IMR-90 (cell line): ENCODE measurements around the gene RAD1. TPM values are rescaled to one million over a fixed set of nuclear protein-coding genes. Genes with fewer than 3 reads are reported as not detected.

Source experiments
- ATAC-seq: fragments of 200-7000 bp; cut with Tn5 transposase; 2 replicates; pipeline ENCODE4 v1.9.1; 2020; ENCODE audit warnings: low read depth, mild to moderate bottlenecking, moderate library complexity
- BruUV-seq: library from RNA; stranded (reverse); fragments of 400-500 nt; replicated peaks from 2 replicates; lab custom pipeline; 2021; lab: Mats Ljungman, UMichigan
- CTCF ChIA-PET: fragments of 300-600 bp; formaldehyde crosslinking; extraction: SDS; loops from one replicate; lab custom pipeline; 2021; ENCODE audit warnings: antibody characterized with exemption; lab: Yijun Ruan, JAX
- POLR2A ChIA-PET: fragments of 300-600 bp; sonication (Branson Sonifier 250); formaldehyde crosslinking; loops from one replicate; lab custom pipeline; 2022; ENCODE audit warnings: antibody characterized with exemption; ENCODE audit not compliant: unreplicated experiment; lab: Charles Lee
- DNase-seq: peaks from one replicate; pipeline ENCODE4 v3.0.0; 2013
- H2AFZ ChIP-seq: replicated peaks from 2 replicates; pipeline ENCODE3; 2013; ENCODE audit warnings: low read length, mild to moderate bottlenecking; ENCODE audit not compliant: poor library complexity
- H2AK5ac ChIP-seq: 2 replicates; pipeline ENCODE4 v1.6.1; 2013; ENCODE audit warnings: low read depth, low read length, inconsistent platforms
- H2AK9ac ChIP-seq: replicated peaks from 2 replicates; pipeline ENCODE3; 2013; ENCODE audit warnings: mild to moderate bottlenecking, low read depth, low read length, moderate library complexity; ENCODE audit not compliant: poor library complexity
- H2BK120ac ChIP-seq: 2 replicates; pipeline ENCODE4 v1.6.1; 2013; ENCODE audit warnings: low read depth, low read length, inconsistent platforms
- H2BK15ac ChIP-seq: 3 replicates; pipeline ENCODE4 v1.6.1; 2013; ENCODE audit warnings: low read depth, low read length, inconsistent platforms
- H2BK20ac ChIP-seq: 2 replicates; pipeline ENCODE4 v1.6.1; 2013; ENCODE audit warnings: low read depth, mild to moderate bottlenecking, inconsistent platforms, low read length, moderate library complexity
- H2BK5ac ChIP-seq: 2 replicates; pipeline ENCODE4 v1.6.1; 2013; ENCODE audit warnings: mild to moderate bottlenecking, low read depth, low read length, inconsistent platforms; ENCODE audit not compliant: poor library complexity, severe bottlenecking
- H3K14ac ChIP-seq: replicated peaks from 2 replicates; pipeline ENCODE4 v1.6.1; 2013; ENCODE audit warnings: low read depth, low read length, inconsistent platforms
- H3K18ac ChIP-seq: 2 replicates; pipeline ENCODE4 v1.6.1; 2013; ENCODE audit warnings: low read depth, low read length, control low read depth
- H3K23ac ChIP-seq: 2 replicates; pipeline ENCODE4 v1.6.1; 2013; ENCODE audit warnings: low read depth, low read length, inconsistent platforms
- H3K27ac ChIP-seq: 2 replicates; pipeline ENCODE4 v1.5.1; 2013; ENCODE audit warnings: mild to moderate bottlenecking, control low read depth, low read length; ENCODE audit not compliant: insufficient read depth
- H3K27me3 ChIP-seq: 2 replicates; pipeline ENCODE4 v1.6.1; 2013; ENCODE audit warnings: low read length; ENCODE audit not compliant: control insufficient read depth, insufficient read depth
- H3K36me3 ChIP-seq: 2 replicates; pipeline ENCODE4 v1.6.1; 2013; ENCODE audit warnings: low read length, mixed read lengths; ENCODE audit not compliant: control insufficient read depth, insufficient read depth
- H3K4ac ChIP-seq: 2 replicates; pipeline ENCODE4 v1.6.1; 2013; ENCODE audit warnings: low read depth, low read length, inconsistent platforms
- H3K4me1 ChIP-seq: 2 replicates; pipeline ENCODE4 v1.6.1; 2013; ENCODE audit warnings: low read length, mixed read lengths; ENCODE audit not compliant: control insufficient read depth, insufficient read depth
- H3K4me2 ChIP-seq: 2 replicates; pipeline ENCODE4 v1.6.1; 2013; ENCODE audit warnings: low read depth, mild to moderate bottlenecking, control low read depth, low read length, moderate library complexity
- H3K4me3 ChIP-seq: 2 replicates; pipeline ENCODE4 v1.5.1; 2013; ENCODE audit warnings: low read depth, mild to moderate bottlenecking, control low read depth, low read length, moderate library complexity; ENCODE audit not compliant: insufficient read depth
- H3K56ac ChIP-seq: 2 replicates; pipeline ENCODE4 v1.6.1; 2013; ENCODE audit warnings: low read length, inconsistent platforms; ENCODE audit not compliant: insufficient read depth; ENCODE audit errors: extremely low read depth
- H3K79me1 ChIP-seq, 2 experiments: 2 replicates each; pipeline ENCODE4 v1.6.1; 2013; ENCODE audit warnings: low read length in 2 of 2, inconsistent platforms in 1 of 2, low read depth in 1 of 2
- H3K9ac ChIP-seq: 2 replicates; pipeline ENCODE4 v1.6.1; 2013; ENCODE audit warnings: low read depth, low read length, control low read depth
- H3K9me1 ChIP-seq: 2 replicates; pipeline ENCODE4 v1.6.1; 2013; ENCODE audit warnings: low read length, inconsistent platforms; ENCODE audit not compliant: insufficient read depth
- H3K9me3 ChIP-seq: 2 replicates; pipeline ENCODE4 v1.6.1; 2013; ENCODE audit warnings: low read length; ENCODE audit not compliant: control insufficient read depth, insufficient read depth
- H4K20me1 ChIP-seq: 2 replicates; pipeline ENCODE4 v1.6.1; 2013; ENCODE audit warnings: low read length, inconsistent platforms; ENCODE audit not compliant: insufficient read depth
- H4K5ac ChIP-seq: 2 replicates; pipeline ENCODE4 v1.6.1; 2013; ENCODE audit warnings: mild to moderate bottlenecking, low read depth, low read length, control low read depth
- H4K8ac ChIP-seq, 2 experiments: 2 replicates each; pipeline ENCODE4 v1.6.1; 2013; ENCODE audit warnings: low read depth in 2 of 2, low read length in 2 of 2, control low read depth in 1 of 2, inconsistent platforms in 1 of 2
- H4K91ac ChIP-seq: 2 replicates; pipeline ENCODE4 v1.6.1; 2013; ENCODE audit warnings: low read depth, low read length, inconsistent platforms; ENCODE audit not compliant: insufficient read depth
- BHLHE40 ChIP-seq: fragments of 150-350 bp; IDR thresholded peaks from 2 replicates; pipeline ENCODE4 v1.6.1; 2016; ENCODE audit warnings: mild to moderate bottlenecking, low read depth, low read length
- CEBPB ChIP-seq: IDR thresholded peaks from 2 replicates; pipeline ENCODE4 v1.6.1; 2012; ENCODE audit warnings: low read depth, low read length, improper control_type of control experiment
- CHD1 ChIP-seq: IDR thresholded peaks from 2 replicates; pipeline ENCODE4 v1.6.1; 2012; ENCODE audit warnings: low read depth, low read length, improper control_type of control experiment
- CTCF ChIP-seq: conservative IDR thresholded peaks from 2 replicates; pipeline ENCODE4 v1.5.1; 2012; ENCODE audit warnings: mild to moderate bottlenecking, low read depth, low read length, improper control_type of control experiment
- ELK1 ChIP-seq: fragments of 150-350 bp; IDR thresholded peaks from 2 replicates; pipeline ENCODE4 v1.6.1; 2016; ENCODE audit warnings: low read depth, mild to moderate bottlenecking, low read length, moderate library complexity, borderline replicate concordance
- FOS ChIP-seq: fragments of 150-350 bp; IDR thresholded peaks from 2 replicates; pipeline ENCODE4 v1.6.1; 2016; ENCODE audit warnings: low read depth, low read length
- MAFK ChIP-seq: IDR thresholded peaks from 2 replicates; pipeline ENCODE4 v1.6.1; 2012; ENCODE audit warnings: low read depth, low read length, improper control_type of control experiment
- MAZ ChIP-seq: IDR thresholded peaks from 2 replicates; pipeline ENCODE4 v1.6.1; 2012; ENCODE audit warnings: low read depth, mild to moderate bottlenecking, low read length, improper control_type of control experiment, moderate library complexity, borderline replicate concordance
- MXI1 ChIP-seq: IDR thresholded peaks from 2 replicates; pipeline ENCODE4 v1.6.1; 2012; ENCODE audit warnings: low read depth, mild to moderate bottlenecking, low read length, moderate library complexity, borderline replicate concordance
- NFE2L2 ChIP-seq: fragments of 150-350 bp; IDR thresholded peaks from 2 replicates; pipeline ENCODE4 v1.6.1; 2016; ENCODE audit warnings: low read depth, mild to moderate bottlenecking, low read length
- POLR2A ChIP-seq: IDR thresholded peaks from 2 replicates; pipeline ENCODE4 v1.6.1; 2012; ENCODE audit warnings: mild to moderate bottlenecking, low read depth, low read length
- RAD21 ChIP-seq: IDR thresholded peaks from 2 replicates; pipeline ENCODE4 v1.6.1; 2012; ENCODE audit warnings: low read length, improper control_type of control experiment
- RCOR1 ChIP-seq: IDR thresholded peaks from 2 replicates; pipeline ENCODE4 v1.6.1; 2012; ENCODE audit warnings: mild to moderate bottlenecking, low read length, improper control_type of control experiment; ENCODE audit not compliant: insufficient replicate concordance
- RFX5 ChIP-seq: IDR thresholded peaks from 2 replicates; pipeline ENCODE4 v1.8.0; 2012; ENCODE audit warnings: low read depth, mild to moderate bottlenecking, low read length, moderate library complexity
- SMC3 ChIP-seq: fragments of 150-350 bp; IDR thresholded peaks from 2 replicates; pipeline ENCODE4 v1.6.1; 2016; ENCODE audit warnings: low read depth, mild to moderate bottlenecking, antibody characterized with exemption, low read length, moderate library complexity
- USF2 ChIP-seq: fragments of 150-350 bp; IDR thresholded peaks from 2 replicates; pipeline ENCODE4 v1.6.1; 2017; ENCODE audit warnings: mild to moderate bottlenecking, antibody characterized with exemption, low read length, low read depth
- dilution Hi-C: fragments of 300-500 bp; cut with HindIII; formaldehyde crosslinking; loops from one replicate; pipeline ENCODE4 v1.14.3; 2018; ENCODE audit warnings: low sequenced_read_pairs; ENCODE audit not compliant: unreplicated experiment
- in situ Hi-C: fragments of 300-500 bp; cut with MboI; formaldehyde crosslinking; loops from 3 replicates; pipeline ENCODE4 v1.14.3; 2019; ENCODE audit warnings: low sequenced_read_pairs, inconsistent platforms, mixed read lengths
- intact Hi-C: fragments of 100-400 bp; cut with micrococcal nuclease; formaldehyde crosslinking; loops from 2 replicates; pipeline ENCODE4 v1.10.0; 2022
- polyA plus RNA-seq, 3 experiments: library from polyadenylated mRNA; depleted of rRNA; stranded (reverse); fragments of >200 nt; gene quantifications; 2 replicates each; pipeline ENCODE4 v1.2.3, GENCODE V29; 2012; ENCODE audit warnings: low replicate concordance in 1 of 3
- total RNA-seq: library from RNA; depleted of rRNA; stranded (reverse); fragments of >200 nt; gene quantifications from 2 replicates; pipeline ENCODE4 v1.2.3, GENCODE V29; 2012

Gene RAD1
- total and polyA plus RNA-seq, 2 of the 4 experiments (the other 2 are of a cell fraction) = 18.5 to 21.5 TPM

- dilution Hi-C loops (no loop called here), in situ Hi-C loops (loop anchor here (25.0 kb wide), 1 partner anchor 889 kb away; the partner anchor contains the start of gene SLC45A2), intact Hi-C loops (no loop called here)
- ATAC-seq (no peak), DNase-seq (no peak)
- Histone ChIP-seq H3K4me2 (no peak overlapping the region), H3K4me3 (no peak overlapping the region), H3K27ac (no peak overlapping the region), H2AK9ac (no peak overlapping the region), H2BK5ac (no peak overlapping the region), H3K27me3 (no peaks in the 10 kb centered on the region; the same call in 1 of the 2 replicates), H3K4ac (no peak overlapping the region), H4K5ac (no peak overlapping the region), H2BK20ac (no peak overlapping the region), H3K9ac (no peak overlapping the region), H3K9me3 (no peaks in the 10 kb centered on the region), H4K91ac (no peak overlapping the region), H3K36me3 (no peaks in the 10 kb centered on the region), H2BK120ac (no peak overlapping the region), H2AK5ac (no peak overlapping the region), H2AFZ (no peak overlapping the region), H3K23ac (no peak overlapping the region), H4K20me1 (no peaks in the 10 kb centered on the region), H2BK15ac (no peak overlapping the region), H4K8ac (no peak overlapping the region), H3K18ac (no peak overlapping the region), H3K56ac (no peak overlapping the region), H3K4me1 (no peaks in the 10 kb centered on the region), H3K79me1 (no peaks in the 10 kb centered on the region), H3K9me1 (no peaks in the 10 kb centered on the region), H3K14ac (no peak overlapping the region)
- ChIA-PET CTCF (no interaction called here), POLR2A (no interaction called here)
- no TSS peak for BruUV-seq
- no peak for TF ChIP-seq NFE2L2
- TF ChIP-seq FOS = no peak
- TF ChIP-seq CEBPB = no peak
- no peak for TF ChIP-seq ELK1
- TF ChIP-seq BHLHE40 = no peak
- no peak for TF ChIP-seq MXI1
- no peak for TF ChIP-seq RFX5
- no peak for TF ChIP-seq CHD1
- TF ChIP-seq RAD21 = no peak
- no peak for TF ChIP-seq SMC3
- no peak for TF ChIP-seq MAZ
- TF ChIP-seq RCOR1 = no peak
- TF ChIP-seq MAFK = no peak
- TF ChIP-seq POLR2A = no peak
- no peak for TF ChIP-seq USF2
- TF ChIP-seq CTCF = no peak
These were observed 39.0 kb downstream of the RAD1 start for GRCh38 chr5:34876275-34876674.
